ENCODE measurements around the gene MED26.

Gene MED26

DNA sequence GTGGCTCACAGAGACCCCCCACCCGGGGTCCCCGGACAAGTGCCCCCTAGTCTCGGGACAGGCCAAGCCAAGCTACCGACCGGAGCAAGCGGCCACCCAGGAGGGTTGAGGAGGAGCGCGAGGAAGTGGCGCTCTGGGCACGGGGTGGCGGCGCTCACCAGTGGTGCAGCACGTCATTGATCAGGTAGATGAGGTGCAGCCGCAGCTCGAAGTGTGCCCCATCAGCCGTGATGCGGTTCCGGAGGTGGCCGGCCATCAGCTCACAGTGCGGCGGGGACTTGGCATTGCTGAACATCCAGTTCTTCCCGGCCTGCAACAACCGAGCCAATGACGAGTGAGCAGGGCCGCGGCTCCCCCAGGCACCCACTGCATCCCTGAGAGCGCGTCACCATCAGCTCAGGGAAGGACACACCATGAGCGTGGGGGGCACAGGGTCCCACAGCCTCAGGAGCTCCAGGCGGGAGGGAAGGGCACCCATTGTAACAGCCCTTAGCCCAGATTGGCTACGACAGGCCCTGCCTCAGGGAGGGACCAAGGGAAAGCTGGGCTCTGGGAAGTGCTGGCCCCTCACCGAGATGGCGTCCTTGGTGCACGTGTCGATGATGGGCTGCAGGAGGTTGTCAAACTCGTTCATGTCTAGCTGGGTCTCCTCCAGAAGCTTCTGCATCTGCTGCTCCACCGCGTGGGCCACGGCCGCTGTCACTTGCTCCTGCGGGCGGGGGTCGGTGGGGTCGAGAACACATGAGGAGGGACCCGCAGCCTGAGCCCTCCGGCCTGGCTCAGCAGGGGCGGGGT lies 95.4 kb downstream of the MED26 start:
- DNase-seq: no peak

DNA sequence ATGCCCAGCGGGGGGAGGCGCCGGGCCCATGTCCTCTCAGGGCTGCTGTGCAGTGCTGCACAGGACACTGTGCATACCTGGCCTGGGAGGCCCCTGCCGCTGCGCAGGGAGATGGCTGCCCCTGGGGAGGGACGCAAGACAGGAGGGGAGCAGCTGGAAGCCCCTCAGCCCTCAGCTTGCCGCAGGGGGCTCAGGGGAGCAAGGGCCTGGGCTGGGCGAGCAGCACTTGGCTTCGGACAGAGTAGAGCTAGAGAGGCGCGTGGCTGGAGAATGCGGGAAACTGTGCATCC lies 96.7 kb downstream of the MED26 start:
- no peak for DNase-seq

- DNase-seq: no peak
Observed at GRCh38 chr19:16530540-16531379, 97.2 kb downstream of the MED26 start.

- no peak for DNase-seq
Observed at GRCh38 chr19:16529466-16530144, 98.4 kb downstream of the MED26 start.

- DNase-seq: peak; percentile 36
Observed at GRCh38 chr19:16527971-16528521, 100.0 kb downstream of the MED26 start.

DNA sequence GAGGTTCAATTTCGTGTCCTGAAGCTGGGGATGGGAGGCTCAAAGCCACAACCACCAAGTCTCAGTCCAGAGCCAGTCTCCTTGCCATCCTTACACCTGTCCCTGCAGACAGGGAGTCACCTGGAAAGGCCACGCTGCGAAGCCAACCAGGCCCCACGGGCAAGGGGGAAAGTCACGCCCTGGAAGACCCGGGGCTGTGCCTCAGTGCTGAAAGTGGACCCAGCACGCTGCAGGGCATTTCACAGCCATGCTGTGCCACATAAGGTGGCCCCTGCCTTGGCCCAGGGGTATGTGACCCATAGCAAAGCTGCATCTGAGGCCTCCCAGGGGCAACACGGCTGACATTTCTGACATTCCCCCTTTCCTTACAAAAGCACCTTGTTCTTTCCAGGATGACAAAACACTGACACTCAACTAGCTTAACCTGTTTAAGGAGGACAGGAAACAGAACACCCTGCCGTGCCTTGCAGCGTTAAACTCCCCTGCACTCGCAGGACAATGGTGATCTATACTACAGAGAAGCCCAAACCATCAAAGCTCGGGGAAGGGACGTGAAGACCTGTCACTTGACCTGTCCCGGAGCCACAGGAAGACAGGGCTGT lies 100.6 kb downstream of the MED26 start:
- no peak for DNase-seq

DNA sequence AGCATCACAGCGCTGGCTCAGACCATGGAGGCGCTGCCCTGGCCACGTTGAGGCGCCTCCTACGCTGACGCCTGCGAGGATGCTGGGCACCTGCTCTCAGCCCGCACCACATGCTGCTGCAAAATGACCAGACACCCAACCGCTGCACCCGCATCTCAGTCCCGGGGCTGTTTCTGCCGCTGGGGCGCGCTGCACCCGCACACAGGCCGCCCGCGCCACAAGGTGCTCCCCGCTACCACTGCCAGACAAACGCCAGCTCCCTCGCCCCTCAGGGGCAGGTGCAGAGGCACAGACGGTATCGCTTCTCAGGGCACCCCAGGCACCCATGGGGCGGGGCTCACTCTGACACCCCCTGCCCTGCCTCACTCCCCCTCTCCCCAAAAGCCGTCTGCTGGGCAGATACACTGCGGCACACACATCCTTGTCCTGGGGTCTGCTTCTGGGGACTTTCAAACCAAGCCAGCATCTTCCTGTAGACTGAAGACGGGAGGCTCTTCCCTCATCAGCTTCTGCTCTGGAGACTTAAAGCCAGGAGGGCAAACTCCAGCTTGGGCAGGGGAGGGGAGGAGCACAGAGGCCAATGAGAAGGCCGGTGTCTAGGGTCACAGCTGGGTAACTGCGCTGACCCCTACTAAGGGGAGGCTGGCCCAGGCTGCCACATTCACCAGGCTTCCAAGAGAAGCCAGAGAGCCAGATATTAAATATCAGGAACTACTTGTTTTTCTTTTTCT lies 102.1 kb downstream of the MED26 start:
- DNase-seq: no peak

DNA sequence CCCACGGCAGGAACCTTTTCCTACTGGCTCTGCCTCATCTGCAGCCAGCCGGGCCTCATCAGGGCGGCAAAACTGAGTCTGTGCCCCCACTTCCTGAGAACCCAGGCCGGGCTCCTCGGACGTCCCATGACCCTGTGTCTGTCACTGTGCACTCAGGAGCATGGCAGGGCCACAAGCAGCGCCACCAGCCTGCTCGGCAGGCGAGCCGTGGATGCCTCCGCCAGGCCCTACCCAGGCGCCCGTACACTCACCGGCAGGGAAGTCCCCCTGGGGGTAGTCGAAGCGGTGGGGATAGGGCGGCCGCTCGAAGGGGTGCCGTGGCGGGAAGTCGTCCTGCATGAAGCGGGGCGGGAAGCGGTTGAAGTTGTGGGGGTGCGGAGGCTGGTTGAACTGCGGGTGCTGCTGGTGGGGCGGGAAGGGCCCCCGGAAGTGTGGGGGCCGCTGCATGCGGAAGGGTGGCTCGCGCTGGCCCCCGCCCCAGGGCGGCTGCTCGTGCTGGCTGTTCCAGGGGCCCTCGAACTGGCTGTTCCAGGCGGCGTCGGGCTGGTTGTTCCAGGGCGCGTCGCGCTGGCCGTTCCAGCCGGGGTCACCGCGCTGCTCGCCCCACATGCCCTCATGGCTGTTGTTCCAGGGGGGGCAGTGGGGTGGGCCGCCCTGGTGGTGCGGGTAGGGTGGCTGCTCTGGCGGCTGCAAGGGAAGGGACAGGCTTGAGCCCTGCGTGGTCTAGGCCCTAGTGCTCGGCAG lies 102.8 kb downstream of the MED26 start:
- DNase-seq: no peak

Data from OCI-M1 (cell line).